Endodermal cell (in vitro differentiated cells): ENCODE data around the gene TNFRSF9. TPM values are rescaled to one million over a fixed set of nuclear protein-coding genes. Genes with fewer than 3 reads are reported as not detected.

Source experiments
- DNase-seq: peaks from one replicate; pipeline ENCODE4 v3.0.0-alpha.2; 2017
- H3K27ac ChIP-seq: 2 replicates; pipeline ENCODE4 v1.5.1; 2013; ENCODE audit warnings: mild to moderate bottlenecking, low read depth, low read length, moderate library complexity
- H3K27me3 ChIP-seq: 2 replicates; pipeline ENCODE4 v1.6.1; 2013; ENCODE audit warnings: mild to moderate bottlenecking, low read length, moderate library complexity; ENCODE audit not compliant: insufficient read depth, control insufficient read depth, poor library complexity, severe bottlenecking
- H3K36me3 ChIP-seq: 2 replicates; pipeline ENCODE4 v1.7.0; 2013; ENCODE audit warnings: mild to moderate bottlenecking, low read length, moderate library complexity; ENCODE audit not compliant: control insufficient read depth, insufficient read depth
- H3K4me1 ChIP-seq: one replicate; pipeline ENCODE4 v1.7.0; 2013; ENCODE audit warnings: low read length; ENCODE audit not compliant: control insufficient read depth, insufficient read depth
- H3K4me3 ChIP-seq: 2 replicates; pipeline ENCODE4 v1.5.1; 2013; ENCODE audit warnings: mild to moderate bottlenecking, low read length, moderate library complexity
- H3K9ac ChIP-seq: 2 replicates; pipeline ENCODE4 v1.6.1; 2013; ENCODE audit warnings: mild to moderate bottlenecking, low read length, moderate library complexity; ENCODE audit not compliant: poor library complexity, severe bottlenecking; ENCODE audit errors: extremely low read depth
- H3K9me3 ChIP-seq: 2 replicates; pipeline ENCODE4 v1.6.1; 2013; ENCODE audit warnings: mild to moderate bottlenecking, low read length, moderate library complexity; ENCODE audit not compliant: control insufficient read depth
- H3K27ac Mint-ChIP-seq: 2 replicates; pipeline ENCODE4 v1.8.0; 2020; ENCODE audit warnings: mixed read lengths
- H3K27me3 Mint-ChIP-seq: 2 replicates; pipeline ENCODE4 v1.8.0; 2021; ENCODE audit warnings: mild to moderate bottlenecking, mixed read lengths; ENCODE audit not compliant: insufficient read depth
- H3K36me3 Mint-ChIP-seq: 2 replicates; pipeline ENCODE4 v1.8.0; 2020; ENCODE audit warnings: low read depth, mixed read lengths
- H3K4me1 Mint-ChIP-seq: 2 replicates; pipeline ENCODE4 v1.8.0; 2020; ENCODE audit warnings: mixed read lengths
- H3K4me3 Mint-ChIP-seq: 2 replicates; pipeline ENCODE4 v1.8.0; 2020; ENCODE audit warnings: mild to moderate bottlenecking, moderate library complexity, mixed read lengths
- H3K9me3 Mint-ChIP-seq: 2 replicates; pipeline ENCODE4 v1.8.0; 2020; ENCODE audit warnings: mild to moderate bottlenecking, mixed read lengths
- CTCF ChIP-seq: fragments of 200-600 bp; sonication (generic); conservative IDR thresholded peaks from 2 replicates; pipeline ENCODE4 v1.5.0; 2021; ENCODE audit warnings: antibody characterized with exemption, mild to moderate bottlenecking
- WGBS, 2 experiments: methylation state at CpG; one replicate each; pipeline versions ENCODE4 v1.1.5 to v1.1.7; 2013; ENCODE audit warnings: missing lambda C conversion rate in 2 of 2, mixed read lengths in 1 of 2; ENCODE audit not compliant: insufficient coverage in 1 of 2, insufficient read length in 1 of 2; 5-methylcytosine and 5-hydroxymethylcytosine counted together
- total RNA-seq, 2 donors: library from RNA; stranded (reverse); fragmentation: NEBNext Ultra II Directional in 1 of 2; extraction: Animal tissue kit (Norgen Biotek cat#: 25700) in 1 of 2; gene quantifications; 2 replicates in 1 of 2; 3 replicates in 1 of 2; pipeline ENCODE4 v1.2.1, GENCODE V29; 2021

Gene TNFRSF9
- total RNA-seq, 2 donors from 2014 or later = not detected

GRCh38 chr1:7890853-7891252 is 49.8 kb downstream of the TNFRSF9 start:
- Histone ChIP-seq H3K4me3 (no peak overlapping the region), H3K36me3 (no peaks in the 10 kb centered on the region), H3K27me3 (no peaks in the 10 kb centered on the region), H3K27ac (no peak overlapping the region), H3K9me3 (peaks cover 3% of the 10 kb centered on the region), H3K4me1 (no peaks in the 10 kb centered on the region), H3K9ac (no peak overlapping the region)
- WGBS, 2 experiments = 93 to 97% methylated on average over 2 of the region's 2 CpGs
- Mint-ChIP-seq H3K9me3 (peaks cover 2% of the 10 kb centered on the region), H3K27me3 (peaks cover 16% of the 10 kb centered on the region), H3K27ac (no peak overlapping the region), H3K36me3 (no peaks in the 10 kb centered on the region), H3K4me3 (no peak overlapping the region), H3K4me1 (no peaks in the 10 kb centered on the region)
- DNase-seq = no peak
- TF ChIP-seq CTCF = no peak

GRCh38 chr1:7888248-7889081 is 52.2 kb downstream of the TNFRSF9 start:
- Mint-ChIP-seq H3K4me1 (no peaks in the 10 kb centered on the region), H3K4me3 (no peak overlapping the region), H3K9me3 (no peaks in the 10 kb centered on the region), H3K27ac (no peak overlapping the region), H3K27me3 (peaks cover 28% of the 10 kb centered on the region), H3K36me3 (no peaks in the 10 kb centered on the region)
- no peak for TF ChIP-seq CTCF
- Histone ChIP-seq H3K4me1 (no peaks in the 10 kb centered on the region), H3K27ac (no peak overlapping the region), H3K9ac (no peak overlapping the region), H3K36me3 (no peaks in the 10 kb centered on the region), H3K4me3 (no peak overlapping the region), H3K9me3 (no peaks in the 10 kb centered on the region), H3K27me3 (no peaks in the 10 kb centered on the region)
- WGBS, 2 experiments = 92% methylated on average over 9 of the region's 9 CpGs
- no peak for DNase-seq

GRCh38 chr1:7886405-7886745 is 54.3 kb downstream of the TNFRSF9 start:
- no peaks in the 10 kb centered on the region for H3K9me3 Mint-ChIP-seq
- no peak overlapping the region for H3K9ac ChIP-seq
- no peaks in the 10 kb centered on the region for H3K27me3 ChIP-seq
- no peaks in the 10 kb centered on the region for H3K9me3 ChIP-seq
- WGBS, 2 experiments = 92 to 93% methylated on average over 5 to 7 of the region's 7 CpGs
- no peak overlapping the region for H3K27ac Mint-ChIP-seq
- H3K4me3 Mint-ChIP-seq = no peak overlapping the region
- no peak overlapping the region for H3K4me3 ChIP-seq
- DNase-seq = no peak
- peaks cover 28% of the 10 kb centered on the region for H3K27me3 Mint-ChIP-seq
- no peaks in the 10 kb centered on the region for H3K36me3 Mint-ChIP-seq
- H3K4me1 Mint-ChIP-seq = no peaks in the 10 kb centered on the region
- TF ChIP-seq CTCF = no peak
- H3K36me3 ChIP-seq = no peaks in the 10 kb centered on the region
- no peak overlapping the region for H3K27ac ChIP-seq
- H3K4me1 ChIP-seq = no peaks in the 10 kb centered on the region
